AG04450 (cell line): ENCODE results near the gene CRACR2B. TPM values are rescaled to one million over a fixed set of nuclear protein-coding genes. Genes with fewer than 3 reads are reported as not detected.
A peak's percentile ranks its signal among the peaks of the same experiment; 100 is the strongest.

Experiments
- CTCF ChIA-PET: fragments of 300-600, 350-600 bp; formaldehyde crosslinking; extraction: SDS; loops from one replicate; lab custom pipeline; 2022; ENCODE audit warnings: antibody characterized with exemption, inconsistent platforms; lab: Charles Lee
- POLR2A ChIA-PET: fragments of 350-600 bp; formaldehyde crosslinking; extraction: SDS; loops from one replicate; lab custom pipeline; 2021; ENCODE audit warnings: antibody characterized with exemption, inconsistent platforms; lab: Yijun Ruan, JAX
- DNase-seq: peaks from one replicate; pipeline ENCODE4 v3.0.0-alpha.2; 2011; ENCODE audit warnings: low read depth, low spot score
- H3K27ac ChIP-seq: one replicate; pipeline ENCODE4 v1.5.1; 2012; ENCODE audit warnings: low read depth, low read length, control low read depth
- H3K27me3 ChIP-seq: one replicate; pipeline ENCODE4 v1.6.0; 2012; ENCODE audit warnings: low read length; ENCODE audit not compliant: control insufficient read depth, insufficient read depth
- H3K4me3 ChIP-seq: 2 replicates; pipeline ENCODE4 v1.5.1; 2011; ENCODE audit warnings: mild to moderate bottlenecking, low read depth, low read length, control low read depth
- H3K9me3 ChIP-seq: 2 replicates; pipeline ENCODE4 v1.5.1; 2012; ENCODE audit warnings: low read length; ENCODE audit not compliant: control insufficient read depth, insufficient read depth
- CTCF ChIP-seq: IDR thresholded peaks from 2 replicates; pipeline ENCODE4 v1.5.1; 2011; ENCODE audit warnings: low read depth, low read length, control low read depth, inconsistent platforms
- polyA plus RNA-seq: library from polyadenylated mRNA; depleted of rRNA; stranded (reverse); fragments of >200 nt; gene quantifications from 2 replicates; pipeline ENCODE4 v1.2.3, GENCODE V29; 2011

The CRACR2B gene
- polyA plus RNA-seq, 1 experiment = 0.26 TPM

- no peak overlapping the region for H3K27ac ChIP-seq
- peaks cover 3% of the 10 kb centered on the region; the same call in 1 of the 2 replicates for H3K9me3 ChIP-seq
- H3K27me3 ChIP-seq = no peaks in the 10 kb centered on the region
- no peak for TF ChIP-seq CTCF
- ChIA-PET POLR2A (no interaction called here), CTCF (no interaction called here)
- peak overlapping the region; percentile 32 for H3K4me3 ChIP-seq
- DNase-seq = no peak
These were observed 24.8 kb upstream of the CRACR2B start for GRCh38 chr11:802693-803466.

- POLR2A ChIA-PET = no interaction called here
These were observed 24.3 kb upstream of the CRACR2B start for GRCh38 chr11:803467-803742.

GRCh38 chr11:803770-804598 lies 23.7 kb upstream of the CRACR2B start:
- POLR2A ChIA-PET = no interaction called here

More at GRCh38 chr11:803467-803742, 24.3 kb upstream of the CRACR2B start:
- Histone ChIP-seq H3K27ac (no peak overlapping the region), H3K4me3 (peak overlapping the region; percentile 64), H3K9me3 (peaks cover 3% of the 10 kb centered on the region; the same call in 1 of the 2 replicates), H3K27me3 (no peaks in the 10 kb centered on the region)
- no peak for DNase-seq
- CTCF ChIA-PET = no interaction called here
- TF ChIP-seq CTCF = no peak

GRCh38 chr11:804599-804964 lies 23.1 kb upstream of the CRACR2B start:
- ChIA-PET POLR2A (no interaction called here), CTCF (no interaction called here)
- H3K4me3 ChIP-seq = peak overlapping the region; percentile 64
- no peak for TF ChIP-seq CTCF
- DNase-seq = no peak
- H3K27ac ChIP-seq = no peak overlapping the region
- H3K9me3 ChIP-seq = peaks cover 3% of the 10 kb centered on the region; the same call in 1 of the 2 replicates
- no peaks in the 10 kb centered on the region for H3K27me3 ChIP-seq

More at GRCh38 chr11:803770-804598, 23.7 kb upstream of the CRACR2B start:
- TF ChIP-seq CTCF = no peak
- H3K27me3 ChIP-seq = no peaks in the 10 kb centered on the region
- DNase-seq = no peak
- H3K4me3 ChIP-seq = peak overlapping the region; percentile 64
- H3K9me3 ChIP-seq = peaks cover 3% of the 10 kb centered on the region; the same call in 1 of the 2 replicates
- CTCF ChIA-PET = no interaction called here
- H3K27ac ChIP-seq = no peak overlapping the region
